ENCODE measurements around the gene LRSAM1. TPM values are rescaled to one million over a fixed set of nuclear protein-coding genes. Genes with fewer than 3 reads are reported as not detected.

LRSAM1 gene
- total and polyA plus RNA-seq, 9 of the 15 experiments (the other 6 are each of a cell fraction or from before 2014, with no cell fraction given), result 0.07 to 16.2 (median 4.7) TPM

- peak in 1 of 2 experiments; percentile 57; a peak in 1 of 4 replicates for TF ChIP-seq ZNF639 (CRISPR knock-in tag; conservative IDR thresholded peaks at IDR 0.05 in 1 of 2, IDR thresholded peaks at IDR 0.05 in 1 of 2)
- TF ChIP-seq SMARCB1 (IDR thresholded peaks at IDR 0.05; ENCODE audit: insufficient read length, low read depth), result no peak
- TF ChIP-seq PHF20 (IDR thresholded peaks at IDR 0.05; ENCODE audit: partially characterized antibody), result no peak
- no peak for TF ChIP-seq ZNF134 (CRISPR knock-in tag; conservative IDR thresholded peaks at IDR 0.05)
- TF ChIP-seq CTCF (IDR thresholded peaks at IDR 0.05 in 2 of 3, conservative IDR thresholded peaks at IDR 0.05 in 1 of 3; ENCODE audit: insufficient read depth in 2 of 3, low read depth in 1 of 3, low read length in 3 of 3), result no peak
- no peak for TF ChIP-seq NR3C1 (CRISPR knock-in tag; IDR thresholded peaks at IDR 0.05)
- TF ChIP-seq E2F4 (CRISPR knock-in tag; IDR thresholded peaks at IDR 0.05; ENCODE audit: low read depth), result no peak
- no peak for TF ChIP-seq HMGXB4 (CRISPR knock-in tag; IDR thresholded peaks at IDR 0.05)
- no peak for TF ChIP-seq ZBTB34 (CRISPR knock-in tag; IDR thresholded peaks at IDR 0.05)
- TF ChIP-seq ZBTB2 (IDR thresholded peaks at IDR 0.05), result no peak
- TF ChIP-seq HMG20B (CRISPR knock-in tag; IDR thresholded peaks at IDR 0.05), result no peak
- TF ChIP-seq CREB1 (IDR thresholded peaks at IDR 0.05), result no peak
- no peak for TF ChIP-seq CREB1 (CRISPR knock-in tag; IDR thresholded peaks at IDR 0.05)
- TF ChIP-seq ZNF24 (IDR thresholded peaks at IDR 0.05), result no peak
- no peak for TF ChIP-seq CBFB (CRISPR knock-in tag; IDR thresholded peaks at IDR 0.05)
- TF ChIP-seq CREBBP (IDR thresholded peaks at IDR 0.05; ENCODE audit: low read depth, low read length), result no peak
- TF ChIP-seq ZNF274 (IDR thresholded peaks at IDR 0.05; ENCODE audit: borderline replicate concordance, low read depth, low read length), result no peak
Observed at GRCh38 chr9:127509261-127509954, 58.1 kb downstream of the LRSAM1 start (continued).

Measured in K562 (cell line).